NB4 (cell line): Measurements from ENCODE around the gene TMEM132E.
A peak's percentile ranks its signal among the peaks of the same experiment; 100 is the strongest.

ENCODE experiments used
- CTCF ChIP-seq: IDR thresholded peaks from one replicate; pipeline ENCODE4 v1.5.1; 2012; ENCODE audit warnings: low read depth, low read length
- MAX ChIP-seq: IDR thresholded peaks from 2 replicates; pipeline ENCODE4 v1.6.1; 2011; ENCODE audit warnings: low read depth, low read length
- POLR2A ChIP-seq: IDR thresholded peaks from 2 replicates; pipeline ENCODE4 v1.6.1; 2011; ENCODE audit warnings: mild to moderate bottlenecking; ENCODE audit not compliant: insufficient read length; ENCODE audit errors: extremely low read depth

- TF ChIP-seq CTCF, result peak; percentile 30
- TF ChIP-seq POLR2A, result no peak
- TF ChIP-seq MAX, result peak; percentile 30; the same call in 1 of the 2 replicates
Observed at GRCh38 chr17:34584805-34585416, 5.5 kb downstream of the TMEM132E start.
